GM19043 (cell line): Measurements from ENCODE around the gene PKMYT1.

ENCODE experiments used
- ATAC-seq: cut with Tn5 transposase; IDR thresholded peaks from one replicate; pipeline ENCODE4 v1.9.1; 2021; ENCODE audit warnings: low read depth; ENCODE audit not compliant: unreplicated experiment

PKMYT1 gene

GRCh38 chr16:2975161-2975795, 5.0 kb downstream of the PKMYT1 start:
- no peak for ATAC-seq

- ATAC-seq: no peak
These were observed 5.8 kb downstream of the PKMYT1 start for GRCh38 chr16:2974319-2975056.

- no peak for ATAC-seq
These were observed 6.5 kb downstream of the PKMYT1 start for GRCh38 chr16:2973605-2974318.

GRCh38 chr16:2973093-2973492, 7.2 kb downstream of the PKMYT1 start:
- no peak for ATAC-seq

- ATAC-seq: no peak
These were observed 8.1 kb downstream of the PKMYT1 start for GRCh38 chr16:2971985-2972784.

- ATAC-seq: no peak
These were observed 8.9 kb downstream of the PKMYT1 start for GRCh38 chr16:2971134-2971984.

GRCh38 chr16:2970563-2970962, 9.7 kb downstream of the PKMYT1 start:
- ATAC-seq: no peak

- no peak for ATAC-seq
These were observed 10.4 kb downstream of the PKMYT1 start for GRCh38 chr16:2969545-2970521.

GRCh38 chr16:2968738-2969544, 11.3 kb downstream of the PKMYT1 start, which contains the start of gene PAQR4:
Gene PAQR4 (plus strand): TSS chr16:2969348. CDS start chr16:2969675, 327 bp downstream.
- ATAC-seq: peak; percentile 76

- no peak for ATAC-seq
These were observed 11.9 kb downstream of the PKMYT1 start for GRCh38 chr16:2968368-2968737.

- ATAC-seq: no peak
These were observed 12.5 kb downstream of the PKMYT1 start for GRCh38 chr16:2967721-2968161.

- ATAC-seq: no peak
These were observed 13.0 kb downstream of the PKMYT1 start for GRCh38 chr16:2967211-2967631.

GRCh38 chr16:2966808-2967191, 13.4 kb downstream of the PKMYT1 start:
- no peak for ATAC-seq

GRCh38 chr16:2966043-2966807, 14.0 kb downstream of the PKMYT1 start:
- ATAC-seq: no peak

- no peak for ATAC-seq
These were observed 15.5 kb downstream of the PKMYT1 start for GRCh38 chr16:2964475-2965336.
